ENCODE results near the gene ZFP82. TPM values are rescaled to one million over a fixed set of nuclear protein-coding genes. Genes with fewer than 3 reads are reported as not detected.

The ZFP82 gene
- total RNA-seq, result 4.0 and 9.1 TPM in 2 replicates

GRCh38 chr19:36418287-36419001, at the start of gene ZFP82:
Gene ZFP82 (minus strand): TSS chr19:36418644. CDS start chr19:36409789, 8,855 bp downstream.

GRCh38 chr19:36378625-36379509, 39.6 kb downstream of the ZFP82 start, which contains the start of gene ZFP14:
Gene ZFP14 (minus strand): TSS chr19:36379201. CDS start chr19:36367892, 11,309 bp downstream.

Other genes starting within 250 kb of the ZFP82 start
- gene ZNF565, start 204.0 kb downstream of the ZFP82 start, total RNA-seq, result 2.3 and 3.6 TPM in 2 replicates
- gene ZNF146, start 203.5 kb downstream of the ZFP82 start, total RNA-seq, result 46.0 and 77.9 TPM in 2 replicates
- gene ZFP14, start 39.4 kb downstream of the ZFP82 start, total RNA-seq, result 0.72 and 0.81 TPM in 2 replicates
- 2.8 and 9.9 TPM in 2 replicates for gene ZNF566, start 70.9 kb upstream of the ZFP82 start, total RNA-seq
- 4.2 and 7.3 TPM in 2 replicates for gene ZNF260, start 109.6 kb upstream of the ZFP82 start, total RNA-seq
- gene ZNF529, start 154.6 kb upstream of the ZFP82 start, total RNA-seq, result 12.0 and 13.7 TPM in 2 replicates
- gene ZNF382, start 186.7 kb upstream of the ZFP82 start, total RNA-seq, result 4.5 and 8.3 TPM in 2 replicates
- gene ZNF461, start 248.2 kb upstream of the ZFP82 start, total RNA-seq, result 2.1 and 4.0 TPM in 2 replicates